Muscle layer of colon (tissue), 2 donors: Measurements from ENCODE around the gene ADAP1.

Experiments used
- H3K27ac ChIP-seq: one replicate; pipeline ENCODE4 v1.7.0; 2013; ENCODE audit warnings: low read depth, mild to moderate bottlenecking, low read length, moderate library complexity
- H3K27me3 ChIP-seq, 2 donors: one replicate each; pipeline ENCODE4 v1.7.0; 2013; ENCODE audit warnings: low read length in 2 of 2, mild to moderate bottlenecking in 2 of 2; ENCODE audit not compliant: insufficient read depth in 2 of 2, control insufficient read depth in 1 of 2
- H3K36me3 ChIP-seq: one replicate; pipeline ENCODE4 v1.7.0; 2013; ENCODE audit warnings: mild to moderate bottlenecking, low read length; ENCODE audit not compliant: insufficient read depth
- H3K4me1 ChIP-seq: one replicate; pipeline ENCODE4 v1.7.0; 2013; ENCODE audit warnings: mild to moderate bottlenecking, low read length; ENCODE audit not compliant: insufficient read depth
- H3K4me3 ChIP-seq, 2 donors: one replicate each; pipeline ENCODE4 v1.7.0; 2013; ENCODE audit warnings: low read length in 2 of 2, low read depth in 1 of 2, mild to moderate bottlenecking in 1 of 2, moderate library complexity in 1 of 2
- H3K9ac ChIP-seq: one replicate; pipeline ENCODE4 v1.7.0; 2013; ENCODE audit warnings: low read length
- H3K9me3 ChIP-seq: one replicate; pipeline ENCODE4 v1.7.0; 2013; ENCODE audit warnings: mild to moderate bottlenecking, low read length
- donor health status: abdominal sarcoma.
- donor health status: Adenocarcinoma of cecum.

ADAP1 gene

GRCh38 chr7:886626-887487 lies 67.6 kb downstream of the ADAP1 start:
- no peaks in the 10 kb centered on the region for H3K27me3 ChIP-seq
- H3K9me3 ChIP-seq: no peaks in the 10 kb centered on the region
- no peak overlapping the region for H3K9ac ChIP-seq
- no peak overlapping the region for H3K27ac ChIP-seq
- no peak overlapping the region for H3K4me3 ChIP-seq
- H3K36me3 ChIP-seq: peaks cover 37% of the 10 kb centered on the region
- H3K4me1 ChIP-seq: peaks cover 6% of the 10 kb centered on the region

- no peak overlapping the region for H3K27ac ChIP-seq
- no peaks in the 10 kb centered on the region for H3K27me3 ChIP-seq
- no peaks in the 10 kb centered on the region for H3K9me3 ChIP-seq
Measured at GRCh38 chr7:885893-886625, 68.4 kb downstream of the ADAP1 start.

GRCh38 chr7:885261-885892 lies 69.1 kb downstream of the ADAP1 start:
- Histone ChIP-seq H3K4me3 (no peak overlapping the region), H3K36me3 (peaks cover 24% of the 10 kb centered on the region), H3K9me3 (no peaks in the 10 kb centered on the region), H3K27ac (no peak overlapping the region), H3K27me3 (no peaks in the 10 kb centered on the region), H3K4me1 (peaks cover 6% of the 10 kb centered on the region), H3K9ac (no peak overlapping the region)

More at GRCh38 chr7:885893-886625, 68.4 kb downstream of the ADAP1 start:
- Histone ChIP-seq H3K4me1 (peaks cover 6% of the 10 kb centered on the region), H3K4me3 (no peak overlapping the region), H3K36me3 (peaks cover 29% of the 10 kb centered on the region), H3K9ac (no peak overlapping the region)

GRCh38 chr7:884191-885003 lies 70.1 kb downstream of the ADAP1 start:
- H3K27ac ChIP-seq: no peak overlapping the region

GRCh38 chr7:883055-884021 lies 71.1 kb downstream of the ADAP1 start:
- H3K27ac ChIP-seq: no peak overlapping the region
- H3K36me3 ChIP-seq: peaks cover 26% of the 10 kb centered on the region
- H3K4me1 ChIP-seq: peaks cover 19% of the 10 kb centered on the region
- no peaks in the 10 kb centered on the region for H3K27me3 ChIP-seq
- H3K9me3 ChIP-seq: no peaks in the 10 kb centered on the region
- H3K9ac ChIP-seq: no peak overlapping the region
- H3K4me3 ChIP-seq: no peak overlapping the region

More at GRCh38 chr7:884191-885003, 70.1 kb downstream of the ADAP1 start:
- peaks cover 9% of the 10 kb centered on the region for H3K4me1 ChIP-seq
- no peak overlapping the region for H3K9ac ChIP-seq
- H3K36me3 ChIP-seq: peaks cover 24% of the 10 kb centered on the region
- no peaks in the 10 kb centered on the region for H3K27me3 ChIP-seq
- no peak overlapping the region for H3K4me3 ChIP-seq
- H3K9me3 ChIP-seq: no peaks in the 10 kb centered on the region

GRCh38 chr7:882336-883035 lies 72.0 kb downstream of the ADAP1 start:
- no peak overlapping the region for H3K27ac ChIP-seq
- no peaks in the 10 kb centered on the region for H3K9me3 ChIP-seq
- H3K9ac ChIP-seq: no peak overlapping the region
- no peak overlapping the region for H3K4me3 ChIP-seq
- H3K27me3 ChIP-seq: no peaks in the 10 kb centered on the region
- H3K36me3 ChIP-seq: peaks cover 17% of the 10 kb centered on the region
- peaks cover 25% of the 10 kb centered on the region for H3K4me1 ChIP-seq

GRCh38 chr7:881441-882234 lies 72.8 kb downstream of the ADAP1 start:
- Histone ChIP-seq H3K27ac (no peak overlapping the region), H3K4me1 (peaks cover 25% of the 10 kb centered on the region), H3K9me3 (no peaks in the 10 kb centered on the region), H3K9ac (no peak overlapping the region), H3K27me3 (no peaks in the 10 kb centered on the region), H3K4me3 (no peak overlapping the region), H3K36me3 (peaks cover 9% of the 10 kb centered on the region)

GRCh38 chr7:880450-880849 lies 74.0 kb downstream of the ADAP1 start:
- no peaks in the 10 kb centered on the region for H3K27me3 ChIP-seq
- no peak overlapping the region for H3K27ac ChIP-seq
- H3K9me3 ChIP-seq: no peaks in the 10 kb centered on the region
- peaks cover 6% of the 10 kb centered on the region for H3K36me3 ChIP-seq
- H3K9ac ChIP-seq: no peak overlapping the region
- no peak overlapping the region for H3K4me3 ChIP-seq
- peaks cover 29% of the 10 kb centered on the region for H3K4me1 ChIP-seq

GRCh38 chr7:879706-880105 lies 74.8 kb downstream of the ADAP1 start:
- H3K27me3 ChIP-seq: no peaks in the 10 kb centered on the region
- peaks cover 36% of the 10 kb centered on the region for H3K4me1 ChIP-seq
- H3K36me3 ChIP-seq: peaks cover 6% of the 10 kb centered on the region
- no peaks in the 10 kb centered on the region for H3K9me3 ChIP-seq
- H3K9ac ChIP-seq: no peak overlapping the region
- H3K4me3 ChIP-seq: no peak overlapping the region
- no peak overlapping the region for H3K27ac ChIP-seq
